ENCODE results near the gene GUCY2C. TPM values are rescaled to one million over a fixed set of nuclear protein-coding genes. Genes with fewer than 3 reads are reported as not detected.

The GUCY2C gene
- total and polyA plus RNA-seq, 9 donors: 0.36 TPM; not detected in 8

- H3K36me3 ChIP-seq: no peaks in the 10 kb centered on the region
These were observed 45.0 kb downstream of the GUCY2C start for GRCh38 chr12:14651371-14651770.

GRCh38 chr12:14650789-14651188 lies 45.6 kb downstream of the GUCY2C start:
- no peaks in the 10 kb centered on the region for H3K27me3 ChIP-seq
- intact Hi-C loops (cut with DNase I): no loop called here
- no peak for DNase-seq
- TF ChIP-seq POLR2A (IDR thresholded peaks at IDR 0.05) (no peak), EP300 (IDR thresholded peaks at IDR 0.05) (no peak), CTCF (IDR thresholded peaks at IDR 0.05) (no peak)
- no peak overlapping the region for H3K27ac ChIP-seq
- H3K9me3 ChIP-seq: no peaks in the 10 kb centered on the region
- H3K4me1 ChIP-seq (ENCODE audit: insufficient read depth): no peaks in the 10 kb centered on the region
- no peak overlapping the region for H3K4me3 ChIP-seq
- WGBS, 3 donors: 71 to 86% (median 81%) methylated on average over 2 of the region's 2 CpGs
- H3K36me3 ChIP-seq: no peaks in the 10 kb centered on the region

More at GRCh38 chr12:14651371-14651770, 45.0 kb downstream of the GUCY2C start:
- TF ChIP-seq EP300 (IDR thresholded peaks at IDR 0.05) (no peak), POLR2A (IDR thresholded peaks at IDR 0.05) (no peak), CTCF (IDR thresholded peaks at IDR 0.05) (no peak)
- no peaks in the 10 kb centered on the region for H3K4me1 ChIP-seq (ENCODE audit: insufficient read depth)
- H3K27ac ChIP-seq: no peak overlapping the region
- no peak for DNase-seq
- no peak overlapping the region for H3K4me3 ChIP-seq
- intact Hi-C loops (cut with DNase I): no loop called here
- WGBS, 3 donors: 74 to 77% (median 76%) methylated on average over 4 of the region's 4 CpGs
- H3K9me3 ChIP-seq: no peaks in the 10 kb centered on the region
- H3K27me3 ChIP-seq: no peaks in the 10 kb centered on the region

GRCh38 chr12:14647028-14647750 lies 49.2 kb downstream of the GUCY2C start:
- Histone ChIP-seq H3K27me3 (no peaks in the 10 kb centered on the region), H3K36me3 (no peaks in the 10 kb centered on the region), H3K9me3 (no peaks in the 10 kb centered on the region), H3K4me1 (ENCODE audit: insufficient read depth) (no peaks in the 10 kb centered on the region), H3K4me3 (no peak overlapping the region), H3K27ac (no peak overlapping the region)
- DNase-seq: no peak
- 68 to 70% (median 69%) methylated on average over 6 of the region's 6 CpGs for WGBS, 3 donors
- intact Hi-C loops (cut with DNase I): no loop called here
- TF ChIP-seq CTCF (IDR thresholded peaks at IDR 0.05) (no peak), EP300 (IDR thresholded peaks at IDR 0.05) (no peak), POLR2A (IDR thresholded peaks at IDR 0.05) (no peak)

GRCh38 chr12:14643251-14643650 lies 53.1 kb downstream of the GUCY2C start:
- 63 to 73% (median 65%) methylated on average over 5 of the region's 5 CpGs for WGBS, 3 donors
- no peaks in the 10 kb centered on the region for H3K36me3 ChIP-seq
- no peak overlapping the region for H3K4me3 ChIP-seq
- DNase-seq: no peak
- TF ChIP-seq POLR2A (IDR thresholded peaks at IDR 0.05) (no peak), EP300 (IDR thresholded peaks at IDR 0.05) (no peak), CTCF (IDR thresholded peaks at IDR 0.05) (no peak)
- no peak overlapping the region for H3K27ac ChIP-seq
- H3K4me1 ChIP-seq (ENCODE audit: insufficient read depth): no peaks in the 10 kb centered on the region
- intact Hi-C loops (cut with DNase I): no loop called here
- H3K27me3 ChIP-seq: no peaks in the 10 kb centered on the region
- no peaks in the 10 kb centered on the region for H3K9me3 ChIP-seq

Measured in ovary (tissue), 9 donors.